Mesothelial cell of epicardium (in vitro differentiated cells): ENCODE results near the gene RAG2. TPM values are rescaled to one million over a fixed set of nuclear protein-coding genes. Genes with fewer than 3 reads are reported as not detected.

Experiments
- DNase-seq, 2 experiments: peaks; one replicate each; pipeline ENCODE4 v3.0.0; 2021; ENCODE audit warnings: low spot score in 2 of 2; ENCODE audit not compliant: unreplicated experiment in 2 of 2
- H3K27ac Mint-ChIP-seq: 2 replicates; pipeline ENCODE4 v1.8.0; 2021; ENCODE audit warnings: mixed read lengths
- H3K27me3 Mint-ChIP-seq: 2 replicates; pipeline ENCODE4 v1.8.0; 2021; ENCODE audit warnings: low read depth, mixed read lengths
- H3K36me3 Mint-ChIP-seq: 2 replicates; pipeline ENCODE4 v1.8.0; 2021; ENCODE audit warnings: mixed read lengths
- H3K4me1 Mint-ChIP-seq: 2 replicates; pipeline ENCODE4 v1.8.0; 2021; ENCODE audit warnings: mixed read lengths
- H3K4me3 Mint-ChIP-seq: 2 replicates; pipeline ENCODE4 v1.8.0; 2021; ENCODE audit warnings: mild to moderate bottlenecking, moderate library complexity, mixed read lengths
- H3K9me3 Mint-ChIP-seq: 2 replicates; pipeline ENCODE4 v1.8.0; 2021; ENCODE audit warnings: mixed read lengths
- total RNA-seq: library from RNA; stranded (reverse); gene quantifications from 3 replicates; pipeline ENCODE4 v1.2.1, GENCODE V29; 2021
- TF ChIP-seq, protein P1 (sequence below): fragments of 200-600 bp; sonication (generic); IDR thresholded peaks from one replicate; pipeline ENCODE4 v1.5.0; 2021; ENCODE audit warnings: antibody characterized with exemption; ENCODE audit not compliant: unreplicated experiment

The RAG2 gene
- total RNA-seq, 1 donor from 2014 or later: not detected

DNA sequence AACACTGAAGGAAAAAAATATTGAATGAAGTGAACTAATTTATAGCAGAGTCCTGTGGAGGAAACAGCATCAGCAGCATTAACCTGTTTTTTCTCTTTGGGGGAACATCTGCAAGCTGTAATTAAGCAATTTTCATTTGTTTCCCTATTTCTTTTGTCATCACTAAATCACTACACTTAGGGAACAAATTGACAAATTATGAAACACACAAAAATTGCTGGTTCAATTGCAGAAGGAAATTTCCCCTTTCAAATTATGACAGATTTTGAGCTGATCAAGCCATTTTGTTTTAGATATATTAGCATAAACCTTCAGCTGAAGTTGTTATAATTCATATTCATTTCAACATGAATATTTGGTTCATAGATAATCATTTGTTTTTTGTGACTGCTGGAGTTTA is 22.2 kb upstream of the RAG2 start:
- TF ChIP-seq, protein P1, sequence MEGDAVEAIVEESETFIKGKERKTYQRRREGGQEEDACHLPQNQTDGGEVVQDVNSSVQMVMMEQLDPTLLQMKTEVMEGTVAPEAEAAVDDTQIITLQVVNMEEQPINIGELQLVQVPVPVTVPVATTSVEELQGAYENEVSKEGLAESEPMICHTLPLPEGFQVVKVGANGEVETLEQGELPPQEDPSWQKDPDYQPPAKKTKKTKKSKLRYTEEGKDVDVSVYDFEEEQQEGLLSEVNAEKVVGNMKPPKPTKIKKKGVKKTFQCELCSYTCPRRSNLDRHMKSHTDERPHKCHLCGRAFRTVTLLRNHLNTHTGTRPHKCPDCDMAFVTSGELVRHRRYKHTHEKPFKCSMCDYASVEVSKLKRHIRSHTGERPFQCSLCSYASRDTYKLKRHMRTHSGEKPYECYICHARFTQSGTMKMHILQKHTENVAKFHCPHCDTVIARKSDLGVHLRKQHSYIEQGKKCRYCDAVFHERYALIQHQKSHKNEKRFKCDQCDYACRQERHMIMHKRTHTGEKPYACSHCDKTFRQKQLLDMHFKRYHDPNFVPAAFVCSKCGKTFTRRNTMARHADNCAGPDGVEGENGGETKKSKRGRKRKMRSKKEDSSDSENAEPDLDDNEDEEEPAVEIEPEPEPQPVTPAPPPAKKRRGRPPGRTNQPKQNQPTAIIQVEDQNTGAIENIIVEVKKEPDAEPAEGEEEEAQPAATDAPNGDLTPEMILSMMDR: no peak
- Mint-ChIP-seq H3K4me3 (no peak overlapping the region), H3K4me1 (peaks cover 15% of the 10 kb centered on the region), H3K27ac (no peak overlapping the region), H3K9me3 (no peaks in the 10 kb centered on the region), H3K36me3 (no peaks in the 10 kb centered on the region), H3K27me3 (no peaks in the 10 kb centered on the region)
- no peak for DNase-seq

DNA sequence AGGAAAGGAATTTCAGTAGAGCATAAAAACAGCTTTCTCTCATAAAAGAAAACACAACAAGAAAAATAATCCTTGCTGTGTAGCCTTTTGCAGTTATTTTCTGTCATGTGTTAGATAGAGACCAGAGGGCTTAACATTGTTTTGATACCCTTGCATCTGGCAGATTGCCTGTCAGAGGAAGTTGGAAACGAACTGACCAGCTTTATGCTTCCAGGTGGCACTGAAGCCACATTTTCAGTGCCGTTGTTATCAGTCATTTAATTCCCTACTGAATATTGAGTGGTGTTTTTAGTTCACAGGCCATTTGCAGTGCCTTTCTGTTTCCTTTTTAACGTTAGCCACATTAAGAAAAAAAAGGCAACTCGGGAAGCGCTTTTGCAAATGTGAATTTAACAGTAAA is 21.5 kb upstream of the RAG2 start:
- Mint-ChIP-seq H3K27ac (peak overlapping the region; percentile 70), H3K4me3 (no peak overlapping the region), H3K27me3 (no peaks in the 10 kb centered on the region), H3K4me1 (peaks cover 15% of the 10 kb centered on the region), H3K9me3 (no peaks in the 10 kb centered on the region), H3K36me3 (no peaks in the 10 kb centered on the region)
- DNase-seq: no peak
- TF ChIP-seq, protein P1: no peak

DNA sequence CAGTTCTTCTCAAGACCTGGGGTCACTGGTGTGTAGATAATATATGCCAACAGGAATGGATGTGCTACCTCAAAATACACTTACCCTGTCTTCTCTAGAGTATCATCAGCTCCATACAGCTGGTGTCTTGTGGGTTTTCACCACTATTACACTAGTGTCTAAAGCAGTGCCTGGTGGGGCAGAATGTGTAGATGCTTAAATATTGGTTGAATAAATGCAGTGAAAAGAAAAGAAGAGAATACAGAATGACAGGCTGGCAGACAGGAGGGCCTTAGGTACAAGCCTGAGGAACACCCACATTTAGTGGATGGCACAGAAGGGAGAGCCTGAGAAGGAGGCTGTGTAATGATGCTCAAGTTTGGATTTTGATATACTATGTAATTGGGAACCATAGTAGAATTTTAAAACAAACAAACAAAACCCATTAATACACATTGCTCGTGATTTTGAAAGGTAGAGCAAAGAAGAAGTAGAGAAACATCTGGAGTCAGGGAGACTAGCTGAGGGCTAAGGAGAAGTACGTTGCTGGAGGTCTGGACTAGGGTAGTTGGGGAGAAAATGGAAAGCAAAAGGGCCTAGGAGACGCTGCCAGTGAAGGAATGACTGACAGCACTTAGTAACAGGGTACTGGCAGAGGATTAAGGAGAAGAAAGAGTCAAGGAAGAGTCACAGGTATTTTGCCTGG is 20.5 kb upstream of the RAG2 start:
- no peak for DNase-seq
- no peaks in the 10 kb centered on the region for H3K27me3 Mint-ChIP-seq
- H3K27ac Mint-ChIP-seq: peak overlapping the region; percentile 7
- no peaks in the 10 kb centered on the region for H3K9me3 Mint-ChIP-seq
- H3K4me1 Mint-ChIP-seq: peaks cover 15% of the 10 kb centered on the region
- TF ChIP-seq, protein P1: no peak
- peaks cover under 1% of the 10 kb centered on the region for H3K36me3 Mint-ChIP-seq
- H3K4me3 Mint-ChIP-seq: no peak overlapping the region

DNA sequence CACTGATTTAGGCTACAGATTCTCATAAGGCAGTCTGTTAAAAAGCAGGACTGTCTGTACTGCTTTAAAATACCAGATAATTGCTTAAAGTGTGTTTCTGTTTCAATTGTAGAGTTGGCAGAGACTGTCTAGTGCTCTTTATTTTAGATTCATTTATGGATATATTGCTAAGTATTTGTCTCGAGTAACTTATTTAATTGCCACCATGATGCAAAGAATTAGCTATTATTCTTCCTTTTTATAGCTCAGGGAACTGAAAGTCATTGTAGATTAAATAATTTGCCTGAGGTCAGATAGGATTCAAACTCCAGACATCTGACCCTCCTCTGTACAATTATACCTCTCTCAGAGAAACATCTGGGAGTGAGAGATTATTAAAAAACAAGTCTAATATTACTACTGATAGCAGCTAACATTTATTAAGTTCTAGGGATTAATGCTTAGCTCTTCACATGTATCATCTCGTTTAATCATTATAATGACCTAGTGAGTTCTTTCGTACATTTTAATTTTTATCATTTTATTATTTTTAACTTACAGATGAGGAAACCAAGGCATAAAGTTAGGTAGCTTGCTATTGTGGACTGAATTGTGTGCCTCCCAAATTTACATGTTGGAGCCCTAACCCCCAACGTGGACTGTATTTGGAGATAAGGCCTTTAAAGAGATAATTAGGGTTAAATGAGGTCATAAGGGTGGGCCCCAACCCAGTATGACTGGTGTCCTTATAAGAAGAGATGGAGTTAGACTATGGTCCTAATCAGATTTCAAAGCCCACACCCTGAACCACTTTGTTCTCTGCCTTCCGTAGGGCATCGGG is 19.7 kb upstream of the RAG2 start:
- Mint-ChIP-seq H3K27ac (no peak overlapping the region), H3K36me3 (peaks cover 2% of the 10 kb centered on the region), H3K4me3 (no peak overlapping the region), H3K27me3 (no peaks in the 10 kb centered on the region), H3K9me3 (no peaks in the 10 kb centered on the region), H3K4me1 (peaks cover 15% of the 10 kb centered on the region)
- TF ChIP-seq, protein P1: no peak
- DNase-seq: no peak

DNA sequence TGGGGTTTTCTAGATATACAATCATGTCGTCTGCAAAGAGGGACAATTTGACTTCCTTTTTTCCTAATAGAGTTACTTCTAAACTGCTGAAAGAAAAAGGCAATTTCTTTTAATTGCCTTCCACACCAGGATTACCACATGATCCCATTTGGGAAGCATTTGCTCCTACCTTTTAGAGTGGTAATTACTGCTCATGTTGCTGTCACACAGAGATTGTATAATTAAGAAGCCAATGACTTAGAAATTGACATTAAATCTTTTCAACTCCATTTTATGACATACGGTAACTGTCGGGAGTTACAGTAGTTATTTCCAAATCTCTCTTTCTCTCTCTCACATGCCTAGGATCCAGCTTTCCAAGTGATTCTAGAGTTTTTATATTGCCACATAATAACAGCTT is 17.8 kb upstream of the RAG2 start:
- peaks cover 19% of the 10 kb centered on the region for H3K4me1 Mint-ChIP-seq
- no peak overlapping the region for H3K4me3 Mint-ChIP-seq
- peaks cover 5% of the 10 kb centered on the region for H3K36me3 Mint-ChIP-seq
- TF ChIP-seq, protein P1: no peak
- no peak for DNase-seq
- H3K9me3 Mint-ChIP-seq: no peaks in the 10 kb centered on the region
- no peaks in the 10 kb centered on the region for H3K27me3 Mint-ChIP-seq
- H3K27ac Mint-ChIP-seq: no peak overlapping the region
